HG03108 (cell line): ENCODE measurements around the gene FBXW9.
"Not testable (repeated sequence)": the region's sequence is repeated elsewhere in the genome, so short reads cannot be mapped to it uniquely, and the experiment has no call there.

ENCODE experiments used
- ATAC-seq: cut with Tn5 transposase; IDR thresholded peaks from one replicate; pipeline ENCODE4 v1.9.1; 2021; ENCODE audit warnings: moderate library complexity; ENCODE audit not compliant: unreplicated experiment

FBXW9 gene

GRCh38 chr19:12696366-12697335, at the start of gene FBXW9:
Gene FBXW9, minus strand, starts transcription at chr19:12696631. Its CDS starts 50 bp downstream, at chr19:12696581.
- ATAC-seq, result peak; percentile 65

GRCh38 chr19:12745166-12745897, 48.9 kb upstream of the FBXW9 start:
- ATAC-seq, result no peak

GRCh38 chr19:12737835-12738351, 41.5 kb upstream of the FBXW9 start:
- no peak for ATAC-seq

- ATAC-seq, result peak; percentile 71
These were observed 40.8 kb upstream of the FBXW9 start, which contains the start of gene GET3 for GRCh38 chr19:12736995-12737834. Gene GET3, plus strand, starts transcription at chr19:12737497. Its CDS starts 9 bp downstream, at chr19:12737506.

GRCh38 chr19:12733369-12734214, 37.2 kb upstream of the FBXW9 start:
- ATAC-seq, result no peak

- ATAC-seq, result no peak
These were observed 34.9 kb upstream of the FBXW9 start for GRCh38 chr19:12731337-12731736.

GRCh38 chr19:12730064-12730463, 33.6 kb upstream of the FBXW9 start:
- no peak for ATAC-seq

GRCh38 chr19:12727745-12728433, 31.5 kb upstream of the FBXW9 start:
- no peak for ATAC-seq

GRCh38 chr19:12726988-12727316, 30.5 kb upstream of the FBXW9 start:
- ATAC-seq, result no peak

GRCh38 chr19:12725612-12726011, 29.2 kb upstream of the FBXW9 start:
- ATAC-seq, result not testable (repeated sequence)

- no peak for ATAC-seq
These were observed 27.4 kb upstream of the FBXW9 start, which contains the start of gene TNPO2 for GRCh38 chr19:12723641-12724426. Gene TNPO2, minus strand, starts transcription at chr19:12723932. Its CDS starts 2,955 bp downstream, at chr19:12720977.

GRCh38 chr19:12723381-12723640, 26.9 kb upstream of the FBXW9 start:
- ATAC-seq, result no peak

- peak; percentile 71 for ATAC-seq
These were observed 26.3 kb upstream of the FBXW9 start for GRCh38 chr19:12722566-12723380.

GRCh38 chr19:12721656-12722565, 25.5 kb upstream of the FBXW9 start:
- peak; percentile 7 for ATAC-seq

- ATAC-seq, result no peak
These were observed 24.6 kb upstream of the FBXW9 start for GRCh38 chr19:12720851-12721655.

- ATAC-seq, result no peak
These were observed 23.9 kb upstream of the FBXW9 start for GRCh38 chr19:12720296-12720695.
